ENCODE measurements around the gene CHRNA4.

CHRNA4 gene

GRCh38 chr20:63360850-63361518 lies at the start of gene CHRNA4:
CHRNA4 (minus strand) TSS chr20:63361349; CDS start chr20:63361165, 184 bp downstream.
- DNase-seq: no peak

- DNase-seq: no peak
These were observed 48.8 kb upstream of the CHRNA4 start for GRCh38 chr20:63409834-63410435.

- DNase-seq: no peak
These were observed 48.1 kb upstream of the CHRNA4 start for GRCh38 chr20:63409066-63409833.

GRCh38 chr20:63408684-63409046 lies 47.5 kb upstream of the CHRNA4 start:
- no peak for DNase-seq

GRCh38 chr20:63407928-63408683 lies 47.0 kb upstream of the CHRNA4 start:
- no peak for DNase-seq

GRCh38 chr20:63406617-63407245 lies 45.6 kb upstream of the CHRNA4 start:
- no peak for DNase-seq

- no peak for DNase-seq
These were observed 44.9 kb upstream of the CHRNA4 start for GRCh38 chr20:63406011-63406410.

- DNase-seq: no peak
These were observed 44.1 kb upstream of the CHRNA4 start for GRCh38 chr20:63405102-63405730.

GRCh38 chr20:63404129-63405085 lies 43.3 kb upstream of the CHRNA4 start:
- DNase-seq: no peak

GRCh38 chr20:63403403-63404105 lies 42.4 kb upstream of the CHRNA4 start:
- DNase-seq: no peak

GRCh38 chr20:63402860-63403220 lies 41.7 kb upstream of the CHRNA4 start:
- DNase-seq: no peak

- DNase-seq: no peak
These were observed 41.2 kb upstream of the CHRNA4 start for GRCh38 chr20:63402181-63402859.

- DNase-seq: no peak
These were observed 40.4 kb upstream of the CHRNA4 start for GRCh38 chr20:63401384-63402110.

GRCh38 chr20:63400486-63401210 lies 39.5 kb upstream of the CHRNA4 start:
- DNase-seq: no peak

- DNase-seq: no peak
These were observed 38.6 kb upstream of the CHRNA4 start for GRCh38 chr20:63399596-63400375.

GRCh38 chr20:63398744-63399514 lies 37.8 kb upstream of the CHRNA4 start:
- DNase-seq: no peak

- no peak for DNase-seq
These were observed 36.8 kb upstream of the CHRNA4 start for GRCh38 chr20:63397946-63398450.

Measured in suppressor macrophage treated with lipopolysaccharide for 1 hour (primary cell).